Kidney epithelial cell (primary cell): ENCODE data around the gene CYSLTR1. TPM values are rescaled to one million over a fixed set of nuclear protein-coding genes. Genes with fewer than 3 reads are reported as not detected.
A peak's percentile ranks its signal among the peaks of the same experiment; 100 is the strongest.

Source experiments
- DNase-seq: peaks from one replicate; pipeline ENCODE4 v3.0.0-alpha.2; 2010; ENCODE audit warnings: low read depth
- H3K27me3 ChIP-seq: 2 replicates; pipeline ENCODE4 v1.6.0; 2011; ENCODE audit warnings: low read length; ENCODE audit not compliant: control insufficient read depth, insufficient read depth
- H3K36me3 ChIP-seq: 2 replicates; pipeline ENCODE4 v1.5.1; 2011; ENCODE audit warnings: low read length; ENCODE audit not compliant: control insufficient read depth, insufficient read depth
- H3K4me3 ChIP-seq: 2 replicates; pipeline ENCODE4 v1.5.1; 2011; ENCODE audit warnings: low read depth, mild to moderate bottlenecking, control low read depth, low read length
- total RNA-seq: library from RNA; depleted of rRNA; stranded (reverse); fragments of >200 nt; gene quantifications from 2 replicates; pipeline ENCODE4 v1.2.3, GENCODE V29; 2015
- TF ChIP-seq, protein P1 (sequence below): IDR thresholded peaks from 2 replicates; pipeline ENCODE4 v1.5.1; 2011; ENCODE audit warnings: mild to moderate bottlenecking, moderate library complexity, low read length, control low read depth, inconsistent platforms; ENCODE audit not compliant: insufficient read depth, poor library complexity, severe bottlenecking

Gene CYSLTR1
- not detected in 2 replicates for total RNA-seq

DNA sequence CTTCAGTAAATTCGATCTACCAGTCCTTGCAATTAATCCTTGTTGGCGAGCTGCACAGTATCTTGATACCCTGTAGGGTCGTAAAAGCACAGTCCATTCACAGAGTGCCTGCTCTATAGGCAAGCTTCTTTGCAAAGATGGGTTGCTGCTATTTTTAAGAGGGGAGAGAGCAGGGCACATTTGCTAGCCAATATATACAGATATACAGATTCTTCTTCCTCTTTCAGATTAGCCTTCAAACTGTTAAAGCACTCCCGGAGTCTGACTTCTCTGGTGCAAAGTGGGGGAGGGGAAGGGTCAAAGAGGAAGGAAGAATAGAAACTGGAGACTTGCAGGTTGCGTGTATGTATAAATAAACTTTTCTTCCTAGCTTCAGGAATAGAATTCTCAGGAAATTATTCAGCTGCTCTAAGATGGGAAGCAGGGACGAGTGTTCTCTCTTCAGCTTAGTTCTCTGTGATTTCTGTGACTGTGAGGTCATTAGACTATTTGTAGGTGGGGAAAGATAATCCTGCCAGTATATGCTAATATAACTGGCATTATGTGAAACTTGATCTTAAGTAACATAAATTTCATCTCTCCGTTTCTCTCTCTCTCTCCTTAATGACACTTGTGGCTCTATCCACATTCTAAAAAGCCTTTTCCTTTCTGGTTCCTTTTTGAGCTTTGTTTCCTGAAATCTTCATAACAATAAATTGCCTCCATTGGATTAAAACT lies at the start of gene CYSLTR1:
Gene CYSLTR1 (minus strand): TSS at position 242 of the 717 bp plus-strand sequence. CDS start 53,865 bp downstream, outside the sequence.
- TF ChIP-seq, protein P1, sequence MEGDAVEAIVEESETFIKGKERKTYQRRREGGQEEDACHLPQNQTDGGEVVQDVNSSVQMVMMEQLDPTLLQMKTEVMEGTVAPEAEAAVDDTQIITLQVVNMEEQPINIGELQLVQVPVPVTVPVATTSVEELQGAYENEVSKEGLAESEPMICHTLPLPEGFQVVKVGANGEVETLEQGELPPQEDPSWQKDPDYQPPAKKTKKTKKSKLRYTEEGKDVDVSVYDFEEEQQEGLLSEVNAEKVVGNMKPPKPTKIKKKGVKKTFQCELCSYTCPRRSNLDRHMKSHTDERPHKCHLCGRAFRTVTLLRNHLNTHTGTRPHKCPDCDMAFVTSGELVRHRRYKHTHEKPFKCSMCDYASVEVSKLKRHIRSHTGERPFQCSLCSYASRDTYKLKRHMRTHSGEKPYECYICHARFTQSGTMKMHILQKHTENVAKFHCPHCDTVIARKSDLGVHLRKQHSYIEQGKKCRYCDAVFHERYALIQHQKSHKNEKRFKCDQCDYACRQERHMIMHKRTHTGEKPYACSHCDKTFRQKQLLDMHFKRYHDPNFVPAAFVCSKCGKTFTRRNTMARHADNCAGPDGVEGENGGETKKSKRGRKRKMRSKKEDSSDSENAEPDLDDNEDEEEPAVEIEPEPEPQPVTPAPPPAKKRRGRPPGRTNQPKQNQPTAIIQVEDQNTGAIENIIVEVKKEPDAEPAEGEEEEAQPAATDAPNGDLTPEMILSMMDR, result no peak

GRCh38 chrX:78377186-78377585 lies 49.8 kb upstream of the CYSLTR1 start:
- Histone ChIP-seq H3K36me3 (no peaks in the 10 kb centered on the region), H3K27me3 (no peaks in the 10 kb centered on the region), H3K4me3 (no peak overlapping the region)
- TF ChIP-seq, protein P1, result no peak
- DNase-seq, result no peak

More for the DNA sequence above, at the start of gene CYSLTR1:
- no peak for DNase-seq
- no peaks in the 10 kb centered on the region for H3K36me3 ChIP-seq
- H3K4me3 ChIP-seq, result no peak within 1 kb of the TSS
- no peaks in the 10 kb centered on the region for H3K27me3 ChIP-seq

DNA sequence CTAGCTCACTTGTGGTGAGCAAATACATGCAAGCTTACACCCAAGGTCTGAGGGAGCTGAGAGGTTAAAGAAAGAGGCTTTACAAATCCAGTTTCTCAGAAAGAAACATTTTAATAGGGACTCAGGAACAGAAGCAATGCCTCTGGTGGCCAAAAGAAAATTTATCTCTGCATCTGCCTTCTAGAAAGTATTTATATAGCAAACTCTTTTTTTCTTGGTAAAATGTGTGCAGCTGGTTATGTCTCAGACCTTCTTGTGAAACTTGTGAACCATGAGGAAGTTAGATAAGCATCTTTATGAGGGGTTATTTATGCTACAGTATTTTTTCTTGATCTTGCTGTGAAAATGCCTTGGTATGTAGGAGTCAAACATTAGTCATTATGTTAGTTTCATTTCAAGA lies 48.5 kb upstream of the CYSLTR1 start:
- Histone ChIP-seq H3K4me3 (no peak overlapping the region), H3K27me3 (no peaks in the 10 kb centered on the region), H3K36me3 (no peaks in the 10 kb centered on the region)
- TF ChIP-seq, protein P1, result no peak
- peak; percentile 5 for DNase-seq

GRCh38 chrX:78366576-78366975 lies 39.2 kb upstream of the CYSLTR1 start:
- Histone ChIP-seq H3K36me3 (no peaks in the 10 kb centered on the region), H3K27me3 (no peaks in the 10 kb centered on the region), H3K4me3 (no peak overlapping the region)
- DNase-seq, result no peak
- TF ChIP-seq, protein P1, result no peak

DNA sequence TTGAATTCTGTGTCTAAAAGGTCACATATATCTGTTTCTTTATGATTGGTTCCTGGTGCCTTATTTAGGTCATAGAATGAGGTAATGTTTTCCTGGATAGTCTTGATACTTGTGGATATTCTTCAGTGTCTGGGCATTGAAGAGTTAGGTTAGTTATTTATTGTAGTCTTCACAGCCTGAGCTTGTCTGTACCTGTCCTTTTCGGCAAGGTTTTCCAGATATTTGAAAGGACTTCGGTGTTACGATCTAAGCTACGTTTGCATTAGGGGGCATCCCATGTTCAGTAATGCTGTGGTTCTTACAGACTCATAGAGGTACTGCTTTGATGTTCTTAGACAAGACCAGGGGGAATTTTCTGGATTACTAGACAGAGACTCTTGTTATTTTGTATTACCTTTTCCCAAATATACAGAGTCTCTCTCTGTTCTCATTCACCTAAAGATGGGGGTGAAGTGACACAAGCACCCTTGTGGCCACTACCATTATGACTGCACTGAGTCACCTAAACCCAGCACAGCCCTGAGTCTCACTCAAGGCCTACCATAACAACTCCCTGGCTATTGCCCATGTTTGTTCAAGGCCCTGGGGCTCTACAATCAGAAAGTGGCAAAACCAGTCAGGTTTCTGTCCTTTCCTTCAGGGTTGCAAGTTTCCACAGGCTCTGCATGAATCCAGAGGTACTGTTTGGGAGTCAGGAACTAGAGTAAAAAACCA lies 30.1 kb upstream of the CYSLTR1 start:
- H3K36me3 ChIP-seq, result no peaks in the 10 kb centered on the region
- no peaks in the 10 kb centered on the region for H3K27me3 ChIP-seq
- no peak for DNase-seq
- no peak overlapping the region for H3K4me3 ChIP-seq
- TF ChIP-seq, protein P1, result no peak
